HUES6 (cell line): ENCODE results near the gene CD274.
"Not testable (repeated sequence)": the region's sequence is repeated elsewhere in the genome, so short reads cannot be mapped to it uniquely, and the experiment has no call there.

ENCODE experiments used
- H3K27ac ChIP-seq: 2 replicates; pipeline ENCODE4 v1.7.0; 2013; ENCODE audit warnings: low read depth, mild to moderate bottlenecking, low read length, inconsistent platforms
- H3K27me3 ChIP-seq: 2 replicates; pipeline ENCODE4 v1.6.1; 2013; ENCODE audit warnings: low read length; ENCODE audit not compliant: control insufficient read depth, insufficient read depth
- H3K36me3 ChIP-seq: 2 replicates; pipeline ENCODE4 v1.6.1; 2013; ENCODE audit warnings: low read length; ENCODE audit not compliant: control insufficient read depth, insufficient read depth
- H3K4me1 ChIP-seq: 2 replicates; pipeline ENCODE4 v1.6.1; 2013; ENCODE audit warnings: low read length; ENCODE audit not compliant: control insufficient read depth, insufficient read depth
- H3K4me3 ChIP-seq: 2 replicates; pipeline ENCODE4 v1.5.1; 2013; ENCODE audit warnings: low read depth, low read length
- H3K9ac ChIP-seq: one replicate; pipeline ENCODE4 v1.6.1; 2013; ENCODE audit warnings: mild to moderate bottlenecking, low read length
- H3K9me3 ChIP-seq: 2 replicates; pipeline ENCODE4 v1.6.1; 2013; ENCODE audit warnings: low read depth, low read length; ENCODE audit not compliant: control insufficient read depth, insufficient read depth

CD274 gene

DNA sequence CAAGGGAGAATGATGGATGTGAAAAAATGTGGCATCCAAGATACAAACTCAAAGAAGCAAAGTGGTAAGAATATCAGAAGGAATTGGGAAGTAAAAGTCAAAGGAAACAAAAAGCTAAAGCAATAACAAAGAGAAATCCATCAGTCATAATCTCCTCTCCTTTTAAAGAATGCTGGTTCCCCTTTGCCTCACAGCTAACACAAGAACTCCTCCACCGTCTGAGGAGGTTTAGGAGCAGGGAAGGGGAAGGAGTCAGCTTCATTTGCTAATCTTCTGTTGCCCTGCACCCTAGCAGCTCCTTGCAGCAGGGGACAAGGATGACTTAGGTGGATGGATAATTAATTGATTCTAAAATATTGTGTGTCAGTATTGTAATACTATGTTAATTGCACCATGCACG lies 16.4 kb downstream of the CD274 start:
- no peaks in the 10 kb centered on the region for H3K27me3 ChIP-seq
- H3K27ac ChIP-seq: no peak overlapping the region
- no peak overlapping the region for H3K9ac ChIP-seq
- no peaks in the 10 kb centered on the region for H3K36me3 ChIP-seq
- H3K4me1 ChIP-seq: no peaks in the 10 kb centered on the region
- no peak overlapping the region for H3K4me3 ChIP-seq
- no peaks in the 10 kb centered on the region for H3K9me3 ChIP-seq

DNA sequence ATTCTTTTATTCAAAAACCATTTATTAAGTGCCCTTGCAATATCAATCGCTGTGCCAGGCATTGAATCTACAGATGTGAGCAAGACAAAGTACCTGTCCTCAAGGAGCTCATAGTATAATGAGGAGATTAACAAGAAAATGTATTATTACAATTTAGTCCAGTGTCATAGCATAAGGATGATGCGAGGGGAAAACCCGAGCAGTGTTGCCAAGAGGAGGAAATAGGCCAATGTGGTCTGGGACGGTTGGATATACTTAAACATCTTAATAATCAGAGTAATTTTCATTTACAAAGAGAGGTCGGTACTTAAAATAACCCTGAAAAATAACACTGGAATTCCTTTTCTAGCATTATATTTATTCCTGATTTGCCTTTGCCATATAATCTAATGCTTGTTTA lies 18.5 kb downstream of the CD274 start:
- Histone ChIP-seq H3K27me3 (no peaks in the 10 kb centered on the region), H3K36me3 (no peaks in the 10 kb centered on the region), H3K4me3 (no peak overlapping the region), H3K4me1 (no peaks in the 10 kb centered on the region), H3K9ac (no peak overlapping the region), H3K9me3 (no peaks in the 10 kb centered on the region), H3K27ac (no peak overlapping the region)

DNA sequence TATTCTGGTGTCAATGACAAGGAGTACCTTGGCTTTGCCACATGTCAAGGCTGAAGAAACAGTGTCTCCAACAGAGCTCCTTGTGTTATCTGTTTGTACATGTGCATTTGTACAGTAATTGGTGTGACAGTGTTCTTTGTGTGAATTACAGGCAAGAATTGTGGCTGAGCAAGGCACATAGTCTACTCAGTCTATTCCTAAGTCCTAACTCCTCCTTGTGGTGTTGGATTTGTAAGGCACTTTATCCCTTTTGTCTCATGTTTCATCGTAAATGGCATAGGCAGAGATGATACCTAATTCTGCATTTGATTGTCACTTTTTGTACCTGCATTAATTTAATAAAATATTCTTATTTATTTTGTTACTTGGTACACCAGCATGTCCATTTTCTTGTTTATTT lies 19.8 kb downstream of the CD274 start:
- H3K9ac ChIP-seq: no peak overlapping the region
- H3K36me3 ChIP-seq: no peaks in the 10 kb centered on the region
- no peak overlapping the region for H3K27ac ChIP-seq
- H3K4me1 ChIP-seq: no peaks in the 10 kb centered on the region
- no peaks in the 10 kb centered on the region for H3K27me3 ChIP-seq
- no peaks in the 10 kb centered on the region for H3K9me3 ChIP-seq
- no peak overlapping the region for H3K4me3 ChIP-seq

DNA sequence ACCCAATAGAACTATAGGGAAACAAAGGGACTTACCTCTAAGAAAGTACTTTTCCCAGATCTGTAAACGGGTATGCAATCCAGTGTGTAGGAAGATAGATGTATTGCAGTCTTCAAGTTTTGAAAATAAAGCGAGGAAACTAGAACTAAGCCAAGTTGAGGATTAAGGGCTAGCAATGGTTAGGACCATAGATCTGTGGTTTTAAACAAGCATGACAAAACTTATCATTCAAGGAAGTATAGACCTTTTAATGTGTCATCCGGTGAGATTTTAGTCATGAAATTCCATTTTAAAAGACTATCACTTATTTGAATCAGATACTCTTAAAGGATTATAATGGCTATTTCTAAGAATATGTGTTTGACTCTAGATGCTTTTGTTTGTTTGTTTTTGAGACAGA lies 20.5 kb downstream of the CD274 start:
- no peaks in the 10 kb centered on the region for H3K9me3 ChIP-seq
- H3K9ac ChIP-seq: no peak overlapping the region
- no peaks in the 10 kb centered on the region for H3K4me1 ChIP-seq
- H3K36me3 ChIP-seq: no peaks in the 10 kb centered on the region
- H3K27me3 ChIP-seq: no peaks in the 10 kb centered on the region
- no peak overlapping the region for H3K27ac ChIP-seq
- H3K4me3 ChIP-seq: no peak overlapping the region

DNA sequence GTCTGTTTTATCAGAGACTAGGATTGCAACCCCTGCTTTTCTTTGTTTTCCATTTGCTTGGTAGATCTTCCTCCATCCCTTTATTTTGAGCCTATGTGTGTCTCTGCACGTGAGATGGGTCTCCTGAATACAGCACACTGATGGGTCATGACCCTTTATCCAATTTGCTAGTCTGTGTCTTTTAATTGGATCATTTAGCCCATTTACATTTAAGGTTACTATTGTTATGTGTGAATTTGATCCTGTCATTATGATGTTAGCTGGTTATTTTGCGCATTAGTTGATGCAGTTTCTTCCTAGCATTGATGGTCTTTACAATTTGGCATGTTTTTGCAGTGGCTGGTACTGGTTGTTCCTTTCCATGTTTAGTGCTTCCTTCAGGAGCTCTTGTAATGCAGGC lies 25.3 kb downstream of the CD274 start:
- not testable (repeated sequence) for H3K4me1 ChIP-seq, H3K27ac ChIP-seq, H3K9ac ChIP-seq, H3K27me3 ChIP-seq, H3K4me3 ChIP-seq, H3K36me3 ChIP-seq
- peaks cover 23% of the 10 kb centered on the region for H3K9me3 ChIP-seq

DNA sequence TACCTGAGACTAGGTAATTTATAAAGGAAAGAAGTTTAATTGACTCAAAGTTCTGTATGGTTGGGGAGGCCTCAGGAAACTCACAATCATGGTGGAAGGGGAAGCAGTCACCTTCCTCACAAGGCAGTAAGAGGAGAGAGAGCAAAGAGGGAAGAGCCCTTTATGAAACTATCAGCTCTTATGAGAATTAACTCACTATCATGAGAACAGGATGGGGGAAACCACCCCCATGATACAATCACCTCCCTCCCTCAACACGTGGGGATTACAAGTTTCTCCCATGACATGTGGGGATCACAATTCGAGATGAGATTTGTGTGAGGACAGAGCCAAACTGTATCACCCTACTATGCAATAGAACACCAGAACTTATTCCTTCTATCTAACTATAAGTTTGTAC lies 27.9 kb downstream of the CD274 start:
- Histone ChIP-seq H3K36me3 (no peaks in the 10 kb centered on the region), H3K4me3 (no peak overlapping the region), H3K9ac (no peak overlapping the region), H3K4me1 (no peaks in the 10 kb centered on the region), H3K9me3 (peaks cover 23% of the 10 kb centered on the region), H3K27ac (no peak overlapping the region), H3K27me3 (no peaks in the 10 kb centered on the region)

DNA sequence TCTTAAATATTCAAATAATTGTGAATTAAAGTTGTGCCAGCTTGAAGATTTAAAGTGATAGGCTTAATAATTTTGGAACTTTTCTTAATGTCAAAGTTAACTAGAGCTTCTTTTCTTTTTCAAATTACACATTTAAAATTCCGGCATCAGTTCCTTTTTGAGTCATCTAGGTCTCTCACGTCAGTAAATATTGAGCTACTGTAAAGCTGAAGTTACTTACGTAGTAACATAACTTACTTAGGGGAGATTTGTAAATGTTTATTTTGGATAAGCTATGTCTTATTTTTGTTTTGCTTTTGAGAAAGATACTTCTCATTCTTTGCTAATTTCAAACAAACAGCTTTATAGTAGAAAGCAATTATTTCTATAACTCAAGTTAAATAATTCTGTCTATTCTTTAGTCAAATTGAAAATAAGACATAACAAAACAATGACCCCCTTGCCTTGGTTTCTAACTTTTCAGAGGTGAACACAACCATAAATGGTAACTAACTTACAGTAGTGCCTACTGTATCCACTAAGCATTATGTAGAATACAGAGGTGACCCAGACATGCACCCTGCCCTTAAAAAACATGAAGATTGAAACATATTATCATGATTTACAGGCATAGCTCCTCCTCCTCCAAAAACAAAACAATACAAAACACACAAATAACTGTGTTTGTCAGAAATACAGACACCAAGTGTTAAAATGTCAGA lies 29.8 kb downstream of the CD274 start:
- no peaks in the 10 kb centered on the region for H3K36me3 ChIP-seq
- H3K4me1 ChIP-seq: no peaks in the 10 kb centered on the region
- peaks cover 23% of the 10 kb centered on the region for H3K9me3 ChIP-seq
- H3K9ac ChIP-seq: no peak overlapping the region
- H3K4me3 ChIP-seq: no peak overlapping the region
- no peak overlapping the region for H3K27ac ChIP-seq
- no peaks in the 10 kb centered on the region for H3K27me3 ChIP-seq

DNA sequence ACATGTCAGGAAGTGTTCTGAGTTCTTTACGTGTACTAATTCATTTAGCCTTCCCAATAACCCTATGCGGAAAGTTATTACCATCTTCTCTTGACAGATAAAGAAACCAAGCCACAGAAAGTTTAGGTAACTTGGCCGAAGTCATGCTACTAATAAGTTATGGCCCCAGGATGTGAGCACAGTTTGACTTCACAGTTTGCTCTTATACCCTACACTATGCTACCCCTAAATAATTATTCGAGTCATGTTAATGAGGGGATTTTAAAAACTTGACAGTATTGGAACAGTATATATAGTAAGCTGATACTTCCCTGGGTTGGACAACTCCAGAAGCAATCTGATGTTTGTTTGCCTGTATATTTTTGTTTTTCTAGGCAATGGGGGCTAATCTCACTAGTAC lies 30.6 kb downstream of the CD274 start:
- Histone ChIP-seq H3K4me1 (no peaks in the 10 kb centered on the region), H3K36me3 (no peaks in the 10 kb centered on the region), H3K27ac (no peak overlapping the region)

DNA sequence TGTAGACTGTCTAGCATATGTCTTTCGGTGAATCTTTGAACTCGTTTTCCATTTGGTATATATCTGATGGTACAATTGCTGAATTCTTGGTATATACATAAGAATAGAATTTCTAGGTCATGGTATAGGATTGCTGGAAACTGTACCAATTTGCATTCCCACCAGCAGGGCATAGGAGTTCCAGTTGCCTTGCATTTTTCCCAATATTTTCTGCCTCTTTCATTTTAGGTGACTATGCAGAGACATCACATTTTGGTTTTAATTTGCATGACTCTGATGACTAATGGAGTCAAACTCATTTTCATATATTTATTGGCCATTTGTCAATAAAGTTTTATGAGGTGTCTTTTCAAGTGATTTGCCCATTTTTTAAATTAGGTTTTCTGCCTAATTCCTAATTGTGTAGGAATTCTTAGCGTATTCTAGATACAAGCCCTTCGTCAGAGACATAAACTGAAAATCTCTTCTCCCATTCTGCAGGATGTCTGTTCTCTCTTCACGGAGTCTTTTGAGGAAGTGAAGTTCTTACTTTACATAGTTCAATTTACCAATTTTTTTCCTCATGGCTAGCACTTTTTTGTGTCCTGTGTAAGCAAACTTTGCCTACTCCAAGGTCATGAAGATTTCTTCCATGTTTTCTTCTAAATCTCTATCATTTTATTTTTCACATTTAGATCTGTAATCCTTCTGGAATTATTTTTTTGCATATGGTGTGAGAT lies 31.1 kb downstream of the CD274 start:
- no peak overlapping the region for H3K4me3 ChIP-seq
- no peaks in the 10 kb centered on the region for H3K4me1 ChIP-seq
- H3K9ac ChIP-seq: no peak overlapping the region
- no peaks in the 10 kb centered on the region for H3K27me3 ChIP-seq
- no peak overlapping the region for H3K27ac ChIP-seq
- no peaks in the 10 kb centered on the region for H3K36me3 ChIP-seq
- H3K9me3 ChIP-seq: peaks cover 22% of the 10 kb centered on the region

More for the DNA sequence above, 30.6 kb downstream of the CD274 start:
- no peaks in the 10 kb centered on the region for H3K27me3 ChIP-seq
- H3K9me3 ChIP-seq: peaks cover 23% of the 10 kb centered on the region
- no peak overlapping the region for H3K4me3 ChIP-seq
- no peak overlapping the region for H3K9ac ChIP-seq

DNA sequence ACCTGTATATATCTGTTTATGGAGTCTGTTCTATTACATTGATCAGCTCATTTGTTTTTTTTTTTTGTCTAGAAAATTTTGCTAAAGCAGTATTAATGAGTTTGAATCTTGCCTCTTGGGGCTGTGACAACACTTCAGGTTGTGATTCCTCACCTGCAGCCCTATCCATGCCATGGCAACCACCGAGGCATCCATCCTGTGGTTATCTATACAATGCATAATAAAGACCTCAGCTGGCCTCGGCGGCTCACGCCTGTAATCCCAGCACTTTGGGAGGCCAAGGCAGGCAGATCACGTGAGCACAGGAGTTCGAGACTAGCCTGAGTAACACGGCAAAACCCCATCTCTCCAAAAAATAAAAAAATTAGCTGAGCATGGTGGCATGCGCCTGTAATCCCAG lies 31.9 kb downstream of the CD274 start:
- no peak overlapping the region for H3K9ac ChIP-seq
- H3K36me3 ChIP-seq: no peaks in the 10 kb centered on the region
- H3K27me3 ChIP-seq: no peaks in the 10 kb centered on the region
- H3K9me3 ChIP-seq: peaks cover 15% of the 10 kb centered on the region
- H3K4me3 ChIP-seq: no peak overlapping the region
- H3K27ac ChIP-seq: no peak overlapping the region
- H3K4me1 ChIP-seq: no peaks in the 10 kb centered on the region

DNA sequence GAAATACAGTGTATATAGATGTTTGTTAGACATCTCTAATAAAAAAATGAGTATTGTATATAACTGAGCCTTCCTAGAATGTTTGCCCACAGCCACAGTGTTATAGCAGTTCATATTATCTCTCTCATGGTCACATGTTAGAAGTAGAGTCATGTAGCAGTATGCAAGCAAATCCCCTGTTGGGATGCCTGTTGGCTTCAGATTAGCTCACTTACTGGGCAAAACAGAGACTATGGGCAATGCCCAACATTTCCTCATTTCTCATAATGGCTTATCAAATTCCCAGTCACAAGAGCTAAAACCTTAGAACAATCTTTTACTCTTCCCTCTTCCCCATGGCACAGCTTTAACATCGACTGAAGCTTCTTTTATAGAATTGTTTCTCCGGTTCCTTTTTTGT lies 33.0 kb downstream of the CD274 start:
- Histone ChIP-seq H3K27ac (no peak overlapping the region), H3K9me3 (peaks cover 4% of the 10 kb centered on the region), H3K36me3 (no peaks in the 10 kb centered on the region), H3K4me3 (no peak overlapping the region), H3K9ac (no peak overlapping the region), H3K27me3 (no peaks in the 10 kb centered on the region), H3K4me1 (no peaks in the 10 kb centered on the region)
